Fibroblast of the aortic adventitia (primary cell): ENCODE measurements around the gene TSPAN13. TPM values are rescaled to one million over a fixed set of nuclear protein-coding genes. Genes with fewer than 3 reads are reported as not detected.

Experiments used
- DNase-seq: peaks from one replicate; pipeline ENCODE4 v3.0.0-alpha.2; 2010; ENCODE audit warnings: low read depth
- H3K4me3 ChIP-seq: 2 replicates; pipeline ENCODE4 v1.5.1; 2011; ENCODE audit warnings: low read depth, mild to moderate bottlenecking, control low read depth, low read length, moderate library complexity
- CTCF ChIP-seq: IDR thresholded peaks from 2 replicates; pipeline ENCODE4 v1.5.1; 2011; ENCODE audit warnings: mild to moderate bottlenecking, low read length, control low read depth, inconsistent platforms; ENCODE audit not compliant: insufficient read depth
- total RNA-seq: library from RNA; depleted of rRNA; stranded (reverse); fragments of >200 nt; gene quantifications from 2 replicates; pipeline ENCODE4 v1.2.3, GENCODE V29; 2012; ENCODE audit warnings: low replicate concordance

Gene TSPAN13
- total RNA-seq, 1 donor: 4.3 TPM

- no peak overlapping the region for H3K4me3 ChIP-seq
- TF ChIP-seq CTCF: no peak
- no peak for DNase-seq
These were observed 33.6 kb downstream of the TSPAN13 start for GRCh38 chr7:16787127-16787526.

GRCh38 chr7:16791071-16791470 lies 37.5 kb downstream of the TSPAN13 start:
- H3K4me3 ChIP-seq: no peak overlapping the region
- TF ChIP-seq CTCF: no peak
- DNase-seq: no peak

- DNase-seq: peak; percentile 6
- no peak overlapping the region for H3K4me3 ChIP-seq
- no peak for TF ChIP-seq CTCF
These were observed 38.5 kb downstream of the TSPAN13 start for GRCh38 chr7:16791905-16792698.

- H3K4me3 ChIP-seq: no peak overlapping the region
- DNase-seq: no peak
- TF ChIP-seq CTCF: no peak
These were observed 41.4 kb downstream of the TSPAN13 start for GRCh38 chr7:16794986-16795385.

GRCh38 chr7:16795624-16796023 lies 42.1 kb downstream of the TSPAN13 start:
- no peak for TF ChIP-seq CTCF
- H3K4me3 ChIP-seq: no peak overlapping the region
- no peak for DNase-seq

GRCh38 chr7:16801111-16801542 lies 47.6 kb downstream of the TSPAN13 start:
- peak; percentile 69 for DNase-seq
- no peak overlapping the region for H3K4me3 ChIP-seq
- TF ChIP-seq CTCF: peak; percentile 63
